GM12878 (cell line): ENCODE results near the gene ZNF544. TPM values are rescaled to one million over a fixed set of nuclear protein-coding genes. Genes with fewer than 3 reads are reported as not detected.

Experiments used
- ATAC-seq: fragments of 200-7000 bp; cut with Tn5 transposase; 3 replicates; pipeline ENCODE4 v1.9.1; 2020; ENCODE audit warnings: mild to moderate bottlenecking, moderate library complexity
- Bru-seq: library from RNA; stranded (reverse); fragments of 400-500 nt; gene quantifications from one replicate; lab custom pipeline; 2021; lab: Mats Ljungman, UMichigan
- BruChase-seq, 2 experiments: library from RNA; stranded (reverse); fragments of 400-500 nt; gene quantifications; one replicate each; lab custom pipeline; 2021; lab: Mats Ljungman, UMichigan
- BruUV-seq: library from RNA; stranded (reverse); fragments of 400-500 nt; replicated peaks from 2 replicates; lab custom pipeline; 2021; lab: Mats Ljungman, UMichigan
- CTCF ChIA-PET: fragments of 300-600 bp; sonication (Branson Sonifier 250); formaldehyde crosslinking; extraction: SDS; loops from one replicate; lab custom pipeline; 2021; ENCODE audit warnings: inconsistent platforms; lab: Yijun Ruan, JAX
- POLR2A ChIA-PET: fragments of 350-600 bp; formaldehyde crosslinking; extraction: SDS; loops from one replicate; lab custom pipeline; 2021; ENCODE audit warnings: inconsistent platforms; lab: Charles Lee
- RAD21 ChIA-PET: fragments of 300-600 bp; sonication (Branson Sonifier 250); formaldehyde crosslinking; loops from one replicate; lab custom pipeline; 2023; ENCODE audit warnings: antibody characterized with exemption; ENCODE audit not compliant: unreplicated experiment; lab: Charles Lee
- SMC1A ChIA-PET: fragments of 300-600 bp; sonication (Branson Sonifier 250); formaldehyde crosslinking; loops from one replicate; lab custom pipeline; 2023; ENCODE audit not compliant: unreplicated experiment, uncharacterized antibody; lab: Charles Lee
- DNase-seq: peaks from one replicate; pipeline ENCODE4 v3.0.0-alpha.2; 2011; ENCODE audit warnings: low read depth, low spot score
- FAIRE-seq: peaks from 3 replicates; lab custom pipeline; 2011; peaks lifted over from hg19 to GRCh38; lab: Jason Lieb, UNC
- H2AFZ ChIP-seq: 2 replicates; pipeline ENCODE4 v1.6.0; 2011; ENCODE audit warnings: low read depth, low read length, control low read depth; ENCODE audit not compliant: control insufficient read depth
- H3K27ac ChIP-seq: 2 replicates; pipeline ENCODE4 v1.5.1; 2011; ENCODE audit warnings: control low read depth; ENCODE audit not compliant: control insufficient read depth, insufficient read depth
- H3K27me3 ChIP-seq, 2 experiments: replicated peaks in 1 of 2; 2 replicates each; pipeline versions ENCODE4 v1.6.0 to v1.6.1; 2011; ENCODE audit warnings: low read length in 1 of 2; ENCODE audit not compliant: control insufficient read depth in 2 of 2, insufficient read depth in 2 of 2
- H3K36me3 ChIP-seq, 2 experiments: 2 replicates each; pipeline ENCODE4 v1.5.1; 2011; ENCODE audit warnings: low read length in 1 of 2; ENCODE audit not compliant: control insufficient read depth in 2 of 2, insufficient read depth in 2 of 2
- H3K4me1 ChIP-seq: 2 replicates; pipeline ENCODE4 v1.6.1; 2011; ENCODE audit warnings: mild to moderate bottlenecking, low read length, moderate library complexity, mixed read lengths; ENCODE audit not compliant: control insufficient read depth, insufficient read depth
- H3K4me2 ChIP-seq: 2 replicates; pipeline ENCODE4 v1.6.0; 2011; ENCODE audit warnings: control low read depth; ENCODE audit not compliant: control insufficient read depth, insufficient read depth
- H3K4me3 ChIP-seq: fragments of 200-600 bp; sonication (generic); 2 replicates; pipeline ENCODE4 v1.5.1; 2016
- H3K79me2 ChIP-seq: 2 replicates; pipeline ENCODE4 v1.6.0; 2011; ENCODE audit warnings: low read length; ENCODE audit not compliant: control insufficient read depth, insufficient read depth
- H3K9ac ChIP-seq: 2 replicates; pipeline ENCODE4 v1.8.0; 2011; ENCODE audit warnings: low read length, control low read depth, mixed read lengths; ENCODE audit not compliant: control insufficient read depth, insufficient read depth
- H3K9me3 ChIP-seq: replicated peaks from 3 replicates; pipeline ENCODE4 v1.5.1; 2011; ENCODE audit warnings: mild to moderate bottlenecking, low read length; ENCODE audit not compliant: control insufficient read depth, insufficient read depth
- H4K20me1 ChIP-seq: 2 replicates; pipeline ENCODE4 v1.6.0; 2011; ENCODE audit not compliant: control insufficient read depth, insufficient read depth
- BHLHE40 ChIP-seq, 2 experiments: fragments of 450-650 bp in 1 of 2; IDR thresholded peaks; 2 replicates each; pipeline ENCODE4 v1.6.1; 2011 to 2017; ENCODE audit warnings: low read depth in 2 of 2, borderline replicate concordance in 1 of 2, improper control_type of control experiment in 1 of 2, low read length in 1 of 2, mild to moderate bottlenecking in 1 of 2
- CBFB ChIP-seq: IDR thresholded peaks from 2 replicates; pipeline ENCODE4 v1.6.1; 2016; ENCODE audit warnings: antibody characterized with exemption, low read depth
- CBX5 ChIP-seq: sonication (generic); IDR thresholded peaks from 2 replicates; pipeline ENCODE4 v1.6.1; 2016; ENCODE audit warnings: low read depth, moderate library complexity, mild to moderate bottlenecking, inconsistent platforms
- CREB1 ChIP-seq: IDR thresholded peaks from 2 replicates; pipeline ENCODE4 v1.6.1; 2012; ENCODE audit warnings: low read depth, mild to moderate bottlenecking, inconsistent platforms
- CREM ChIP-seq: IDR thresholded peaks from 2 replicates; pipeline ENCODE4 v1.6.1; 2014; ENCODE audit warnings: antibody characterized with exemption, low read depth
- CTCF ChIP-seq, 3 experiments: IDR thresholded peaks in 2 of 3; conservative IDR thresholded peaks in 1 of 3; 2 replicates each; pipeline ENCODE4 v1.5.1; 2011; ENCODE audit warnings: low read depth in 3 of 3, low read length in 3 of 3, mild to moderate bottlenecking in 3 of 3, control low read depth in 2 of 3, moderate library complexity in 2 of 3, inconsistent platforms in 1 of 3, mixed read lengths in 1 of 3; ENCODE audit not compliant: control insufficient read depth in 2 of 3, insufficient read depth in 1 of 3; ENCODE audit errors: extremely low read depth in 1 of 3
- DPF2 ChIP-seq: fragments of 450-650 bp; IDR thresholded peaks from 2 replicates; pipeline ENCODE4 v1.6.1; 2017; ENCODE audit warnings: mild to moderate bottlenecking
- ELK1 ChIP-seq: IDR thresholded peaks from 2 replicates; pipeline ENCODE4 v1.6.1; 2012; ENCODE audit warnings: low read depth, low read length, improper control_type of control experiment
- IKZF2 ChIP-seq, 2 experiments: fragments of 450-650 bp; IDR thresholded peaks; 2 replicates each; pipeline ENCODE4 v1.6.1; 2017; ENCODE audit warnings: mild to moderate bottlenecking in 2 of 2, moderate library complexity in 2 of 2
- MXI1 ChIP-seq: fragments of 150-350 bp; IDR thresholded peaks from 2 replicates; pipeline ENCODE4 v1.6.1; 2011; ENCODE audit warnings: low read depth, mild to moderate bottlenecking, inconsistent platforms, low read length, improper control_type of control experiment
- NBN ChIP-seq: fragments of 450-650 bp; IDR thresholded peaks from 2 replicates; pipeline ENCODE4 v1.6.1; 2016
- NRF1 ChIP-seq: conservative IDR thresholded peaks from 2 replicates; pipeline ENCODE4 v1.6.1; 2011; ENCODE audit warnings: mild to moderate bottlenecking, low read depth, low read length, improper control_type of control experiment
- SIX5 ChIP-seq: IDR thresholded peaks from 2 replicates; pipeline ENCODE4 v1.6.1; 2011; ENCODE audit warnings: mild to moderate bottlenecking, low read depth, low read length, moderate library complexity; ENCODE audit not compliant: severe bottlenecking
- SMAD1 ChIP-seq: fragments of 450-650 bp; IDR thresholded peaks from 2 replicates; pipeline ENCODE4 v1.6.1; 2018; ENCODE audit warnings: mild to moderate bottlenecking, low read depth; ENCODE audit not compliant: partially characterized antibody
- YBX1 ChIP-seq: fragments of 450-650 bp; IDR thresholded peaks from 2 replicates; pipeline ENCODE4 v1.6.1; 2016; ENCODE audit warnings: antibody characterized with exemption
- ZZZ3 ChIP-seq: IDR thresholded peaks from 2 replicates; pipeline ENCODE4 v1.6.1; 2011; ENCODE audit warnings: low read depth; ENCODE audit not compliant: control insufficient read depth, insufficient read length
- WGBS: methylation state at CpG from one replicate; pipeline ENCODE4 v1.1.6; 2016; ENCODE audit warnings: low lambda C conversion rate; ENCODE audit not compliant: insufficient replicate concordance, insufficient coverage; ENCODE audit errors: missing lambda C conversion rate; 5-methylcytosine and 5-hydroxymethylcytosine counted together
- in situ Hi-C: fragments of 300-500 bp; cut with MboI; formaldehyde crosslinking; loops from 9 replicates; pipeline ENCODE4 v1.14.3; 2018; ENCODE audit warnings: mixed read lengths
- intact Hi-C: fragments of 100-400 bp; cut with micrococcal nuclease; formaldehyde crosslinking; loops from one replicate; pipeline ENCODE4 v1.14.2; 2022; ENCODE audit not compliant: unreplicated experiment
- long read RNA-seq, 2 experiments: library from polyadenylated mRNA; unstranded; transcript quantifications; one replicate each; pipeline ENCODE4 v2.0.0, GENCODE V29; 2019 to 2020
- polyA minus RNA-seq, 3 experiments: library from RNA; depleted of rRNA, polyadenylated mRNA; stranded (reverse); fragments of >200 nt; gene quantifications; 2 replicates each; pipeline ENCODE4 v1.2.3, GENCODE V29; 2011
- polyA plus RNA-seq, 11 experiments: library from polyadenylated mRNA; depleted of rRNA in 4 of 11; unstranded in 6 of 11; stranded (reverse) in 5 of 11; fragments of >200 nt; fragmentation: Nextera tagmentation in 4 of 11; fragmentation: Illumina TruSeq in 1 of 11; extraction: Ambion mirVana in 4 of 11; extraction: Trizol in 1 of 11; gene quantifications; 1 replicate in 1 of 11; 2 replicates in 10 of 11; pipeline versions ENCODE4 v1.2.1 to v1.2.3, GENCODE V29; 2011 to 2016; ENCODE audit warnings: inconsistent platforms in 2 of 11, missing spikeins in 2 of 11, low read depth in 1 of 11
- total RNA-seq, 4 experiments: library from RNA; depleted of rRNA in 3 of 4; stranded (reverse); fragments of >200 nt in 3 of 4; fragmentation: Illumina TruSeq in 1 of 4; extraction: Trizol in 1 of 4; gene quantifications; 2 replicates each; pipeline versions ENCODE4 v1.2.1 to v1.2.3, GENCODE V29; 2013 to 2021

Gene ZNF544
- 268 and 299 TPM in 2 replicates for total RNA-seq (2013; cell fraction: nucleolus; rRNA removed)
- total RNA-seq (2014; rRNA removed) (56.8 and 67.4 TPM in 2 replicates), total RNA-seq (2014; rRNA removed; fragmentation: Illumina TruSeq; extraction: Trizol) (56.6 and 61.2 TPM in 2 replicates), total RNA-seq (2021) (35.9 and 42.1 TPM in 2 replicates), polyA plus RNA-seq (2011; rRNA removed) (58.3 and 70.1 TPM in 2 replicates), polyA plus RNA-seq (2014; fragmentation: Illumina TruSeq; extraction: Trizol) (29.6 and 43.1 TPM in 2 replicates), polyA plus RNA-seq (2014; fragmentation: Nextera tagmentation; extraction: Ambion mirVana) (10 to 100 TPM; 27.3 to 34.9 TPM), polyA plus RNA-seq (2014; rRNA removed) (53.6 and 57.0 TPM in 2 replicates), polyA plus RNA-seq (2016; fragmentation: Nextera tagmentation; extraction: Ambion mirVana) (10 to 100 TPM; 34.9 to 36.1 TPM), polyA minus RNA-seq (2011; rRNA and poly(A)+ RNA removed) (61.0 and 85.8 TPM in 2 replicates), Bru-seq, nascent RNA (percentile 89 among the genes with signal in this experiment), BruChase-seq, experiment 1, labeled RNA remaining after a 6-hour chase (percentile 95 among the genes with signal in this experiment), BruChase-seq, experiment 2, labeled RNA remaining after a 2-hour chase (percentile 96 among the genes with signal in this experiment)
- polyA plus RNA-seq (2011; ENCODE audit: low read depth), result 70.8 TPM
- 77.2 and 85.3 TPM in 2 replicates for polyA plus RNA-seq (2011; cell fraction: cytosol; rRNA removed)
- polyA plus RNA-seq (2011; cell fraction: nucleus; rRNA removed), result 53.4 and 62.8 TPM in 2 replicates
- 27.4 and 39.8 TPM in 2 replicates for polyA plus RNA-seq (2012)
- 20.3 and 23.6 TPM in 2 replicates for polyA minus RNA-seq (2011; cell fraction: cytosol; rRNA and poly(A)+ RNA removed)
- polyA minus RNA-seq (2011; cell fraction: nucleus; rRNA and poly(A)+ RNA removed), result 48.8 and 73.8 TPM in 2 replicates
- long read RNA-seq, experiment 1, partial matches to known transcripts, result 1 of 13 reads
- long read RNA-seq, experiment 1, other reads (novel, unspliced or antisense), result 9 of 13 reads
- long read RNA-seq, experiment 2, transcript ZNF544-213 (7 exons, 3,587 nt), result major isoform, 23 of 93 reads
- long read RNA-seq, experiment 2, partial matches to known transcripts, result 3 of 93 reads
- long read RNA-seq, experiment 2, other reads (novel, unspliced or antisense), result 60 of 93 reads

- Histone ChIP-seq H3K4me3 (peak within 1 kb of the TSS; percentile 85), H3K36me3 (peaks cover 15 to 30% of the 10 kb centered on the region in 2 experiments), H3K9me3 (peaks cover 19% of the 10 kb centered on the region; the same call in 2 of the 3 replicates), H3K4me2 (peak within 1 kb of the TSS; percentile 96), H3K4me1 (peaks cover 9% of the 10 kb centered on the region), H4K20me1 (no peaks in the 10 kb centered on the region), H3K27ac (peak within 1 kb of the TSS; percentile 88), H3K9ac (peak within 1 kb of the TSS; percentile 90), H2AFZ (peak within 1 kb of the TSS; percentile 98), H3K27me3 (no peaks in the 10 kb centered on the region), H3K79me2 (peaks cover 25% of the 10 kb centered on the region)
- ATAC-seq (peak; percentile 98), FAIRE-seq (no peak), DNase-seq (peak; percentile 9)
- POLR2A ChIA-PET, result interaction anchor here (0.6 to 1.7 kb wide), 6 partner anchors 52 to 796 kb away, joined by 3 to 5 read pairs (median 4); partner anchors contain the start of gene ZNF497
- CTCF ChIA-PET, result interaction anchor here (0.8 to 1.5 kb wide), 5 partner anchors 35 to 292 kb away, joined by 3 to 5 read pairs (median 3); partner anchors contain the start of genes ZBTB45 and ZSCAN22
- SMC1A ChIA-PET, result interaction anchor here (0.8 to 1.5 kb wide), 3 partner anchors 33 to 291 kb away, joined by 3 to 4 read pairs (median 3); partner anchors contain the start of gene ZNF497
- RAD21 ChIA-PET, result interaction anchor here (0.7 kb wide), 1 partner anchor 134 kb away, joined by 3 read pairs; the partner anchor contains the start of gene ZNF497
- intact Hi-C loops, result loop anchor here (10.0 kb wide), 1 partner anchor 76 kb away; the partner anchor contains the start of gene ERVK3-1
- in situ Hi-C loops, result no loop called here
- under 1% methylated on average over 62 of the region's 62 CpGs for WGBS
- no TSS peak for BruUV-seq
- TF ChIP-seq MXI1 (no peak), CBX5 (peak; percentile 87; the same call in 1 of the 2 replicates), CTCF (IDR thresholded peaks at IDR 0.05 in 2 of 3, conservative IDR thresholded peaks at IDR 0.05 in 1 of 3; ENCODE audit: control insufficient read depth in 2 of 3, extremely low read depth in 1 of 3, insufficient read depth in 1 of 3, low read depth in 3 of 3, low read length in 3 of 3) (peak in 1 of 3 experiments; percentile 21; a peak in 1 of 6 replicates), CBFB (peak; percentile 66; the same call in 1 of the 2 replicates), YBX1 (no peak), SMAD1 (no peak), IKZF2 (IDR thresholded peaks at IDR 0.05) (peak; percentile 74 to 77), CREM (peak; percentile 50; the same call in 1 of the 2 replicates), BHLHE40 (IDR thresholded peaks at IDR 0.05; ENCODE audit: borderline replicate concordance in 1 of 2, low read depth in 2 of 2, low read length in 1 of 2) (peak; percentile 12 to 77; a peak in 2 of 4 replicates), NRF1 (no peak), ELK1 (peak; percentile 58; the same call in 1 of the 2 replicates), SIX5 (peak; percentile 8), NBN (peak; percentile 56; the same call in 1 of the 2 replicates), DPF2 (peak; percentile 52), ZZZ3 (no peak), CREB1 (0 out of 2 replicates have a peak, but pooled peaks have one; percentile 51)
Measured at GRCh38 chr19:58228585-58229254, at the start of gene ZNF544. TSS of gene ZNF544 (plus strand) at chr19:58228914. CDS start at chr19:58244024, 15,110 bp downstream.
